HG03520 (cell line): ENCODE results near the gene TSPAN10.

ENCODE experiments used
- ATAC-seq: cut with Tn5 transposase; IDR thresholded peaks from one replicate; pipeline ENCODE4 v1.9.1; 2021; ENCODE audit warnings: mild to moderate bottlenecking, moderate library complexity; ENCODE audit not compliant: unreplicated experiment

Gene TSPAN10

DNA sequence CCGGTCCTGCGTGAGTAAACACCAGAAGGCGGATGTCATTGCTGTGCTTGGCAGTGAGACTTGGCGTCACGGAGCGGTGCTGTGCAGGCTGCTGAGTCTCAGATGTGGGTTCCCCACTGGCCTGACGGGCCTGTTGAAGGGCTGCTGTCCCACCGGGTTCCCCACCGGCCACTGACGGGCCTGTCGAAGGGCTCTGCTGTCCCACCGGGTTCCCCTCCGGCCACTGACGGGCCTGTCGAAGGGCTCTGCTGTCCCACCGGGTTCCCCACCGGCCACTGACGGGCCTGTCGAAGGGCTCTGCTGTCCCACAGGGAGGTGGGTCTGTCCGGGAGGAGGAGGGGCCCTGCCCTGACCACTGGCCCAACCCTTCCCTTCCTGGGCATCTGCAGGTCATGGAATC, 49.6 kb downstream of the TSPAN10 start:
- ATAC-seq, result no peak

DNA sequence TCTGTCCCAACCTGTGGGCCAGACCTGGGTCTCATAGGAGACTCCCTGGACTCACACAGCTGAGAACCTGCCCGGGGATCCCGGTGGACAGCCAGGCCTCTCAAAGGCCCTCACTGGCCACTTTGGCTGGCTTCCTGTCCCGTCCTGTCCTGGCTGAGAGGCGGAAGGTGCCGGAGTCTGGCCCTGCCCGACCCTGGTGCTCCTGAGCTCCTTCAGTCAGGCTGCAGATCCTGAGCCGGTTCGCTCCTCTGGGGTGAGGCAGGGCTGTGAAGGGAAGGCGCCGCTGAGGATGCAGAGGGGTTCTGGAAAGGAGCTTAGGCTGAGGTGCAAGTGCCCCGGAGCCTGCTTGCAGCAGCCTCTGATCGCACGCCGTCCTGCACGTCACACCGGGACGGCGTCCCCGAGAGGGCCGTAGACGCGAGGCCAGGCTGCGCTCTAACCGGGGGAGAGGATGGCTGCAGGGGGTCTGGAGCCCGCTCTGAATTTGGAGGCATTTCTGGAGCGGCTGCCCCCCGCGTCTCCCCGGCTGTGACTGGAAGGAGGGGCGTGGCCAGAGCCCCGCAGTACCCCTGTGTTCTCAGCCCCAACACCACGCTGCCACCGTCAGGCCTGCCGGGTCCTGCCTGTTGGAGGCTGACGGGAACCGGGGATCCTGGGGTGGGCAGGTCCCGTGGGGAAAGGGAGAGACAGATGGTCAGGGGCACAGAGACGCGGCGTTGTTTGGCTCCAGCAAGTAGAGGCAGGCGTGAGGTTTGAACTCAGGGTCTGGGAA, 51.0 kb downstream of the TSPAN10 start:
- no peak for ATAC-seq

DNA sequence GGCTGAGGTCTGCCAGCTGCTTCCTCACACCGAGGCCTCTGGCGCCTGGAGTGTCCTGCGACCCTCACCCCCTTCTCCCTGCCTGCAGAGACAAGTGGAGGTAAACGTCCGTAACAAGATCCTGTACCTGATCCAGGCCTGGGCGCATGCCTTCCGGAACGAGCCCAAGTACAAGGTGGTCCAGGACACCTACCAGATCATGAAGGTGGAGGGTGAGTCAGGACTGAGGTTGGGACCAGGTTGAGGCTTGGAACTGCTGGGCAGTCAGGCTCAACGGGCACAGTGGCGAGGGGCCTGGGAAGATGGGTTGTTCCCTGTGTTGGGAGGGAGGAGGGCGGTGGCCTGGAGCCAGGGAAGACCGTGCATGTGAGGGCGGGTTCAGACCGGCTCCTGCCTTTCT, 51.6 kb downstream of the TSPAN10 start:
- no peak for ATAC-seq

DNA sequence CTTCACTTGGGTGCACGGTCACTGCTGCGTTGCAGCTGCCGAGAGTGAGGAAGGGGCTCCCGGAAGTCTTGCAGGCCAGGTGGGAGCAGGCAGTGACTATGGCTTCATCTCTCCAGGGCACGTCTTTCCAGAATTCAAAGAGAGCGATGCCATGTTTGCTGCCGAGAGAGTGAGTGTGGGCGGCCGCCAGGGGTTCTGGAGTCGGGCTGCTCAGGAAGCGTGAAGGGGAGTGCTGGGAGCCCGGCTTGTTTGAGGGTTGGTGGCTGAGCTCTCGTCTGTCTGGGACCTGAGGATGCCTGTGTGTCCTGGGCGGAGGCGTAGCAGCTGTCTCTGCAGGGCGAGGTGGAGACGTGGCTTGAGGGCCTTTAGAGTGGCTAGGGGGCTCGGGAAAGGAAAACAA, 53.1 kb downstream of the TSPAN10 start:
- no peak for ATAC-seq

GRCh38 chr17:81690549-81690948, 53.6 kb downstream of the TSPAN10 start:
- ATAC-seq, result no peak

DNA sequence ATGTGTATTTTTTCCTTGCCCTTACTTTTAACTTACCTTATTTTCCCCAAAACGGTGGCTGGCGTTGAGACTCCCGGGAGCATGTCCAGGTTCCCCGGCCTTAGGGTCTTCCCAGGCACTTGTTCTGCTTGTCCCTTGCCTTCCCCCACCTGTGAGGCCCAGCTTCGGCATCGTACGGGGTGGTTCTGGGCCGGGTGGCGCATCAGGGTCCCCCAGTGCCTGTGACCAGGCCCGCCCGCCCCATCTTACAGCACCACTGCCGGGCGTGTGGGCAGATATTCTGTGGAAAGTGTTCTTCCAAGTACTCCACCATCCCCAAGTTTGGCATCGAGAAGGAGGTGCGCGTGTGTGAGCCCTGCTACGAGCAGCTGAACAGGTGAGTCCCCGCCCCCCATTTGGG, 54.2 kb downstream of the TSPAN10 start:
- no peak for ATAC-seq

- ATAC-seq, result no peak
Observed at GRCh38 chr17:81691608-81692007, 54.6 kb downstream of the TSPAN10 start.

DNA sequence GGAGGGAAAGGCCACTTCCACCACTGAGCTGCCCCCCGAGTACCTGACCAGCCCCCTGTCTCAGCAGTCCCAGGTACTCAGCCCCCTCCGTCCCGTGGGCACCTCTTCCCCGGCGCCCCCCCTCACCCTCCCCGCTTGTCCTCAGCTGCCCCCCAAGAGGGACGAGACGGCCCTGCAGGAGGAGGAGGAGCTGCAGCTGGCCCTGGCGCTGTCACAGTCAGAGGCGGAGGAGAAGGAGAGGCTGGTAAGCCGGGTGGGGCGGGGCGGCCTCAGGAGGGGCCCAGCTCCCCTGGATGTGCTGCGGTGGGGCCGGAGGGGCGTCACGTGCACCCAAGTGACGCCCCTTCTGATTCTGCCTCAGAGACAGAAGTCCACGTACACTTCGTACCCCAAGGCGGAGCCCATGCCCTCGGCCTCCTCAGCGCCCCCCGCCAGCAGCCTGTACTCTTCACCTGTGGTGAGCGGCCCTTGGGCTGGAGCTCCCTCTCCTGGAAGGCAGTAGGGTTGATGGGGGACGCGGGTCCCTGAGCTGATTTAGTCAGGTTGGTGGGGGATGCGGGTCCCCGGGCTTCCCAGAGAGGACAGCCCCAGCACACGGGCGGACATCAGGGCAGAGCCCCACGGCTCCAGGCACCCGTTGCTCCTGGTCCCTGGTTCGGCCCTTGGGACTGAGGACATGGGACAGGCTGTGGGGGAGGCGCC, 56.7 kb downstream of the TSPAN10 start:
- ATAC-seq, result no peak

GRCh38 chr17:81694810-81695209, 57.8 kb downstream of the TSPAN10 start:
- no peak for ATAC-seq

GRCh38 chr17:81695211-81695610, 58.2 kb downstream of the TSPAN10 start:
- ATAC-seq, result no peak

DNA sequence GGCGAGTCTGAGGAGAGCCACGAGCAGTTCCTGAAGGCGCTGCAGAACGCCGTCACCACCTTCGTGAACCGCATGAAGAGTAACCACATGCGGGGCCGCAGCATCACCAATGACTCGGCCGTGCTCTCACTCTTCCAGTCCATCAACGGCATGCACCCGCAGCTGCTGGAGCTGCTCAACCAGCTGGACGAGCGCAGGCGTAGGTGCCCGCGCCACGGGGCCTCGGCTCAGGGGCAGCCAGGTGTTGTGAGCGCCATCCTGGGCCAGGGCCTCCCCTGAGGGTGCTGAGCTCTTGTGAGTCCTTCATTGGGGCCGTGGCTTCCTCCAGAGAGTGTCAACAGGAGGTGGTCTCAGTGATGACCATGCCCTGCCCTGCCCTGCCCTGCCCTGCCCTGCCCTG, 58.8 kb downstream of the TSPAN10 start:
- no peak for ATAC-seq

DNA sequence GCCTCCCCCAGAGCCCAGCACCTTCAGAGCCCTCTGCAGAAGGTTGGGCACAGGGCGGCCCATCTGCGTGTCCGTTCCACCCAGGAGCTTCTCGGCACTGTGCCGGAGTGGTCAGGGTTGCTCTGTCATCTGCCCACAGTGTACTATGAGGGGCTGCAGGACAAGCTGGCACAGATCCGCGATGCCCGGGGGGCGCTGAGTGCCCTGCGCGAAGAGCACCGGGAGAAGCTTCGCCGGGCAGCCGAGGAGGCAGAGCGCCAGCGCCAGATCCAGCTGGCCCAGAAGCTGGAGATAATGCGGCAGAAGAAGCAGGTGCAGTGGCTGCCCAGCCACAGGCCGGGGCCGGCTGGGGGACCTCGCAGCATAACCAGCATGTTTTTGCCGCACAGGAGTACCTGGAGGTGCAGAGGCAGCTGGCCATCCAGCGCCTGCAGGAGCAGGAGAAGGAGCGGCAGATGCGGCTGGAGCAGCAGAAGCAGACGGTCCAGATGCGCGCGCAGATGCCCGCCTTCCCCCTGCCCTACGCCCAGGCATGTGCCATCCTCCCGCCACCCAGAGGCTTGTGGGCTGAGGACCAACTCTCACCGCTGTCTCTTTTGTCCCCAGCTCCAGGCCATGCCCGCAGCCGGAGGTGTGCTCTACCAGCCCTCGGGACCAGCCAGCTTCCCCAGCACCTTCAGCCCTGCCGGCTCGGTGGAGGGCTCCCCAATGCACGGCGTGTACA, 59.4 kb downstream of the TSPAN10 start:
- ATAC-seq, result no peak

- ATAC-seq, result no peak
Observed at GRCh38 chr17:81697261-81698044, 60.5 kb downstream of the TSPAN10 start.
